ENCODE results near the gene TRANK1.
"Not testable (repeated sequence)": the region's sequence is repeated elsewhere in the genome, so short reads cannot be mapped to it uniquely, and the experiment has no call there.

TRANK1 gene

DNA sequence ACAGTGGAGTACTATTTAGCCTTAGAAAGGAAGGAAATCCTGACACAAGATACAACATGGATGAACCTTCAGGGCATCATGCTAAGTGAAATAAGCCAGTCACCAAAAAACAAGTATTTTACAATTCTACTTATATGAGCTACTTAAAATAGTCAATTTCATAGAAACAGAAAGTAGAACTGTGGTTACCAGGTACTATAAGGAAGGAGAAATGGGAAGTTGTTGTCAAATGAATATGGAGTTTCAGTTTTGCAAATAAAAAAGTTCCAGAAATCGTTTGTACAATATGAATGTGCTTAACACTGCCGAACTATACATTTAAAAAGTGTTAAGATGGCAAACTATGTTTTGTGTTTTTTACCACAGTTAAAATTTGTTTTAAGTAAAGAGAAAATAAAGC lies 26.8 kb downstream of the TRANK1 start:
- DNase-seq, result no peak

DNA sequence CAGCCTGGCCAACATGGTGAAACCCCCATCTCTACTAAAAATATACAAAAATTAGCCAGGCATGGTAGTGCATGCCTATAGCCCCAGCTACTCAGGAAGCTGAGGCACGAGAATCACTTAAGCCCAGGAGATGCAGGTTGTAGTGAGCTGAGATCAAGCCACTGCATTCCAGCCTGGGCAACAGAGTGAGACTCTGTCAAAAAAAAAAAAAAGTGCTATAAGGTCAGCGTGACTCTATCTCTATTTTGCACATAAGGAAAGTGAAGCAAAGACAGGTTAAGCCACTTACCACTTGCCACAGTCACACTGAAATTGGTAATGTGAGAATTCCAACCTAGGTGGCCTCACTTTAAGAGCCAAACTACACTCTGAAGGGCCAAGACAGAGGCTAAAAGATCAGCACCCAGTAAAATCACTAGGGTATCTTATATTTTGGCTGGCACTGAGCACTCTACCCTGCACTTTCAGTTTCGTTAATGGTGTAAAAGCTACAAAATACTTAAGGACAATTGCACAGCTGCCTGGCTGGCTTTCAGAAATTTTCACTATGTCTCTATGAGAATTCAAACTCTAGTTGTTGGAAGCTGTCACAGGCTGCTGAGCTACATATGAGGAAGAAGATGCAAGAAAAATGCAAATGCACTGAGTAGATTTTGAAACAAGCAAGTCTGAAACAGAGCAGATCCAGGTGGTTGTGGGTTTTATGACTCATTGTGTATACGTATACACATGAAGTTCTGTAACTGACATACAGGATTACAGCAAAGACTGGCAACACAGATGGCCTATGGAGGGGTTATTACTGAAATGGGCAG lies 32.7 kb downstream of the TRANK1 start:
- no peak for DNase-seq

DNA sequence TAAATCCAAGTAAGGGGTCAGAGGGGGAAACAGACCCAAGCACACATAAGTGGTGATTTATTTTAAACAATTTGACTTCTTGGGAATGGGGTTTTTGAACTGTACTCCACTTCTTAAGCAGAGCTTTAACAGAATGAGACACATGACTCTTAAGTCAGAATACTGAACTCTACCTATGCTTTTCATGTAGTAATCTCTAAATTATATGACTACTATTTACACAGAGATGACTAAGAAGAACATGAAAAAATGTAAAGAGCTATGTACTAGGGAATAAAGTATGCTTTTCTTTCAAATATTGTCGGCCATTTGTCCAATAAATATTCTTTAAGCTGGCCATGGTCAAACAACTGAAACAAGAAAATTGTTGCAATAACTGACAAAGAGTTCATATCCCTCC lies 35.2 kb downstream of the TRANK1 start:
- DNase-seq, result no peak

DNA sequence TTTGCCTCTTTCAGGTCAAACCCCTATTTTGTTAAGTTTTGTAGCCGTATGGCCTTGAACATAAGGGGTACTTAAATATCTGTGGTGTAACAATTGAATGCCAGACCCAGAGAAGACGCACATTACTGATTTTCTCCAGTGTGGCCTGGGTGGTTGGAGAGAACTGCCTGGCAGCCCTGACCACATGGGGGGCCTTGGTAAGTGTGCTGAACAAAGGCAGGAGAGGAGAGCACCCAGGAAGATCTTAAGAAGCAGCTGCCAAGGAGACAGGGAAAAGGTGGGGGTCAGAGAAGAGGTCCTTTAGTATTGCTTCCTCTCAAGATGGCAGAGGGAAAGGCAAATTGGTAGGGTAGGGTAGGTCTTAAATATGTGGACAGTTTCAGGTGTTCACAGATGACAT lies 35.7 kb downstream of the TRANK1 start:
- no peak for DNase-seq

- DNase-seq, result no peak
Measured at GRCh38 chr3:36908647-36909180, 36.1 kb downstream of the TRANK1 start.

DNA sequence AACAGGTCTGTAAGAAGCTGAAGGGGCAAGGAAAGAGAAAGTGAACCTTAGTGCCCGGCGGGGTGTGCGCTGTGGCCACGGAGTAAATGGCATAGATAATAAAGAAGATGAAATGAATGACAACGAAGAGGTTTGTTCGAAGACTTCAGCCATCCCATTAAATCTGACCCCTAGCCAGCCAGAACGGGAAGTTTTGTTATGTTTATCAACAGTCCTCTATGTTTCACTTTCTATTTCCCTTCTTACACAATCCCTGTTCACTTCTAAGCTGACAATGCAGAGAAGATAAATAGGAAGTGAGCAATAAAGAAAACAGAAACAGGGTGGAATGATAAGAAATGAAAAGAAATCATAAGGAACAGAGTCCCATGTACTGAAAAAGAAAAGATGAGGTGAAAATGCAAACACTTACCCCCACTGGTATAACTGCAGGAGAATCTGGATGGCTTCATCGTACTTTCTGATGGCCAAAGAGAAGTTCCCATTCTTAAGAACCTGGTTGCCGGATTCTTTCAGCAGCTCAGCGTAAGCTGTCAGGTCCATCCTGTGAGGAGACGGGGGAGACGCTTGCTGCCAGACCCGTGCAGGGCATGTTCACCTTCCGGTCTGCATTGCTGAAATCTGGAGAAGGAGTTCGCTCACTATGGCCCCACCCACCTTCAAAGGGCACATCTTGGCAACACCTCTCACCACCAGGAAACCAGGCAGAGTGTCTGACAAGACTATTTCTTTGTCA lies 36.8 kb downstream of the TRANK1 start:
- DNase-seq, result peak; percentile 11

- no peak for DNase-seq
Measured at GRCh38 chr3:36906504-36907149, 38.2 kb downstream of the TRANK1 start.

DNA sequence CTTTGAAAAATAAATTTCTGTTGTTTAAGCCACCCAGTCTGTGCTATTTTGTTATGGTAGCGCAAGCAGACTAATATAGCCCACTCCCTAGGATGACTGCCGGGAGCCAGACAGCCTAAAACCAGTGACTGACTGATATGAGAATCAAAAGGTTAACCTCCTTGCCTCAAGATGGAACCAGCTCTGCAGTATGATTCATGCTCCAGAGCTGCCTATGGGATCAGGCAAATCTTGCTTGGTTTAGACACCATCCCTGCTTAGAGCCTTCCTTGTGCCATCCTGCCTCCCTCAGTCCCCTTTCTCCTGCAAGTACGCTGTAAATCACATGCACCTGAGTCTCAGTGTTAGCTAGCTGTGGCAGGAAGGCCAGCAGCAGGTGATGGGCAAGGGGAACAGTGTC lies 39.3 kb downstream of the TRANK1 start:
- DNase-seq, result no peak

DNA sequence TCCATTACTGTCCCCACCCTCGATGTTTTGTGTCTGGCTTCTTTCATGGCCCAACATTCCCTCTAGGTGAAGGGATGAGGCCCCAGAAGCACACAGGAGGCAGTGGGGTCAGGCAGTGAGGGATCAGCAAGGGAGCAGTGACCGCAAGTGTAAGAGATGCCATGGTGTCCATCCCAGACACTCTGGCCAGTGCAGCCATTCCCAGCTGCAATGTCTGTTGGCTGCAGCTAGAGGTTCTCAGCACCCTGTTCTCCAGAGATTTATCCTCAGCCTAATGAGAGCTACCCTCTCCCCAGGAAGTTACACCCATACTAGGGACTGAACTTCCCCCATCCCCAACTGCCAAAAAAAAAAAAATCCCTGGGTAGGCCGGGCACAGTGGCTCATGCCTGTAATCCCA lies 40.2 kb downstream of the TRANK1 start:
- DNase-seq, result no peak

GRCh38 chr3:36904065-36904464 lies 40.8 kb downstream of the TRANK1 start:
- DNase-seq, result not testable (repeated sequence)

DNA sequence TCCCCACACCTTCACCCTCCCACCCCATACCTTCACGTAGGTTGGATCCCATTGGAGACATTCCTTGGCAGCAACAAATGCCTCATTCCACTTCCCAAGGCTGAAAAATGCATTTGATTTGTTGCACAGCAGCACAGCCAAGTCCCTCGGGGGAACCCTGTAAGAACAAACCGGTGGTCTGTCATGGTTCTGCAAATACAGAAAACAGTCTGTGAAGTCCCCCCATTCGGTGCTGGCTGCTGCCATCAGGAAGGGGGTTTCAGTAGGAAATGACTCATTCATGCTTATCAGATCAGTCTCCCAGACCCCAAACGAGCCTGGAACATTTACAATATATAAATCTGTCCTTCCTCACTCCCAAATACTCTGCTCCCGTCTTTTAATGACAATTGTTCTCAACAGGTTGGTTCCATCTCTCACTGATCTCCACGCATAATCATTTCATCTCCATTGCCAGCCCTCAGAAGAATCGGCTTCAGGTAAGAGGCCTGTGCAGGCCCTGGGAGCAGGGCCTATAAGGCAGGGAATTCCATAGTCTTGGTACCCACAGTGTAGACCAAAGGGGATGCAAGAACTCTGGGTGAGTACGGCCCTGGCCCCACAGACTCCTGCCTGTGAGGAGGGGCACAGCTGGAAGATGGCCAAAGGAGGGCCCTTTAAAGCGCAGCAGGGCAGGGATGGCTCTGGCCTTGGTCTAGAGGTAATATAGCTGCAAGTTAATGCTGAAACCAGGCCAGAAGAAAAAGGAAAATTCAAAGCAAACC lies 41.6 kb downstream of the TRANK1 start:
- no peak for DNase-seq

GRCh38 chr3:36901588-36901987 lies 43.3 kb downstream of the TRANK1 start:
- DNase-seq, result no peak

- DNase-seq, result no peak
Measured at GRCh38 chr3:36900474-36901443, 44.1 kb downstream of the TRANK1 start.

- DNase-seq, result no peak
Measured at GRCh38 chr3:36895496-36896409, 49.1 kb downstream of the TRANK1 start.

DNA sequence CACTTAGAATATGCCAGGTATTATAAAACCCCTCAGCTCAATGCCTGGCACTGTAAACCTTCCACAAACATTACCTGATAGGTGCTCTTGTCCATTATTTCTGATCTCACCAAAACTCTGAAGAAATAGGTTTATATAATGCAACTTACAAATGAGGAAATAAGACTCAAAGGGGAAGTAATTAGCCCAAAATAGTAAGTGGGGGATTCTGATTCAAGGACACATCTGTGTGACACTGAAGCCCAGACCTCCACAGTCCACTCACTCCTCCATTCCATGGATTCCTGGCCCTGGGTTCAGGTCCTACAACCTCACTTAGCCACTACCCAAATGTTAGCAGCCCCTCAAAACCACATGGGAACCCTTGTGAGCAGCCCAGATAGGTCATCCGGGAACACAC lies 49.9 kb downstream of the TRANK1 start:
- DNase-seq, result no peak

DNA sequence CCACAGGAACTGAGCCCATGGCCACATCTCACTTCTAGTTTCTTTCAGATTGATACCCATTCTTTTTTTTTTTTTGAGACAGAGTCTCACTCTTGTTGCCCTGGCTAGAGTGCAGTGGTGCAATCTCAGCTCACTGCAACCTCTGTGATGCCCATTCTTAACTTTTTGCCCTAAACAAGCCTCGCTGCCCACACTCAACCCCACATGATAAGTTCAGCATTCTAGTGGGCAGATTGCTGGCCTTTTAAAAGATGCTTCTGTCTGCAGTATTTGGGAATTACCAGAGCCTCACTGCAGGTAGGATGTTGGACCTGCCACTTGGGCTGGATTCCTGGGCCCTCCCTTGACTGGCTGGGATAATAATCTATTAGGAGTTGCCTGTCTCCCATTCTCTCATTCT lies 51.0 kb downstream of the TRANK1 start:
- no peak for DNase-seq

DNA sequence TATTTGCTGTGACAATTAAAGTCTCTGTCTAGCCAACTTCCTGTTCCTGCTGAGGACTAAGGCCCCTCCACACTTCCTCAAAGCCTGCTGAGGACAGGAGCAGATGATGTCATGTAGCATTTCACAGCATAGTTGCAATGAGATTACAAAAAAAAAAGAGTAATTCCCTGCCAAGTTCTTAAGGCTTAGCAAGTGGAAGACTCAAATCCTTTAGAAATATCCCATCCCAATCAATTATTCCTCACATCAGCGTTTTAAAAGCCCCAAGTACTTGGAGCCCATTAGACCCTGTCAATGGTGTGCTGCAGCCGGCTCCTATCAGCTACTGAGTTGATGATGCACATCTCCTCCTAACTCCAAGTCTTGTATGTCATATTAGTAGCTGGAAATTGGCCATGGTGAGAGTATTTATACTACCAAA lies 51.7 kb downstream of the TRANK1 start:
- no peak for DNase-seq

DNA sequence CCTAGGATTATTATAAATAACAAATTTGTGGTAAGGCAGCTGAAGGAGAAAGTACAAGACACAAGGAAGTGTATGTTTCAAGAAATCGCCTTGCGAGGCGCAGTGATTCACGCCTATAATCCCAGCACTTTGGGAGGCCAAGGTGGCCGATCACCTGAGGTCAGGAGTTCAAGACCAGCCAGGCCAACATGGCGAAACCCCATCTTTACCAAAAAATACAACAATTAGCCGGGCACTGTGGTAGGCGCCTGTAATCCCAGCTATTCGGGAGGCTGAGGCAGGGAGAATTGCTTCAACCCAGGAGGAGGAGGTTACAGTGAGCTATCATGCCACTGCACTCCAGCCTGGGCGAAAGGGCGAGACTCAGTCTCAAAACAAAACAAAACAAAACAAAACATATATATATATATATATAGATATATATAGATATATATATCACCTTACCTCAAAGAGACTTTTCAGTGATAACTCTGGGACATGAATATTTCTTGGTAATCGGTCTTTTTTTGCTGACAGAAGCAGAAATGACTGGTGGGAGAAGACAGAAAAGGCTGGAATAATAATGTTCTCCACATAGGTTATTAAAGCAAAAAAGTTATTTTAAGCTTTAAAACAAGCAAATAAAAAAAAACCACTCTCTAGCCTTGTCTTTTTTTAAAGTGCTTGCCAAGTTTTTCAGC lies 52.3 kb downstream of the TRANK1 start:
- no peak for DNase-seq

- DNase-seq, result no peak
Measured at GRCh38 chr3:36891701-36892160, 53.1 kb downstream of the TRANK1 start.

- DNase-seq, result not testable (repeated sequence)
Measured at GRCh38 chr3:36891097-36891496, 53.8 kb downstream of the TRANK1 start.
